Renal pelvis (tissue), 12 donors: ENCODE measurements around the gene CLEC2B. TPM values are rescaled to one million over a fixed set of nuclear protein-coding genes. Genes with fewer than 3 reads are reported as not detected.
"Not testable (repeated sequence)": the region's sequence is repeated elsewhere in the genome, so short reads cannot be mapped to it uniquely, and the experiment has no call there.

Source experiments
- DNase-seq: peaks from one replicate; pipeline ENCODE4 v3.0.0-alpha.2; 2013
- long read RNA-seq, 16 experiments: transcript quantifications; one replicate each; lab custom pipeline, GENCODE V29; 2026
- polyA plus RNA-seq, 3 donors: library from polyadenylated mRNA; unstranded; fragments of 120-200 nt; gene quantifications; one replicate each; pipeline ENCODE4 v1.2.1, GENCODE V29; 2013; ENCODE audit not compliant: insufficient read length in 3 of 3

The CLEC2B gene
- 1 to 10 TPM; 1.7 to 3.9 (median 2.3) TPM for polyA plus RNA-seq
- long read RNA-seq, donor 1, partial matches to known transcripts: 0 of 3 reads
- long read RNA-seq, donor 1, other reads (novel, unspliced or antisense): 0 of 3 reads
- long read RNA-seq, donor 2, partial matches to known transcripts: 0 of 3 reads
- long read RNA-seq, donor 2, other reads (novel, unspliced or antisense): 0 of 3 reads
- long read RNA-seq, donor 3, partial matches to known transcripts: 0 of 2 reads
- long read RNA-seq, donor 3, other reads (novel, unspliced or antisense): 0 of 2 reads
- long read RNA-seq, donor 4, partial matches to known transcripts: 0 of 4 reads
- long read RNA-seq, donor 4, other reads (novel, unspliced or antisense): 0 of 4 reads
- long read RNA-seq, donor 5, partial matches to known transcripts: 0 of 2 reads
- long read RNA-seq, donor 5, other reads (novel, unspliced or antisense): 0 of 2 reads
- long read RNA-seq, donor 6, partial matches to known transcripts: 0 of 3 reads
- long read RNA-seq, donor 6, other reads (novel, unspliced or antisense): 0 of 3 reads
- long read RNA-seq, donor 7, partial matches to known transcripts: 0 of 3 reads
- long read RNA-seq, donor 7, other reads (novel, unspliced or antisense): 0 of 3 reads
- long read RNA-seq, donor 8, partial matches to known transcripts: 0 of 1 reads
- long read RNA-seq, donor 8, other reads (novel, unspliced or antisense): 0 of 1 reads
- long read RNA-seq, donor 9, transcript CLEC2B-201 (5 exons, 1,700 nt): major isoform, 6 of 6 reads
- long read RNA-seq, donor 9, partial matches to known transcripts: 0 of 6 reads
- long read RNA-seq, donor 9, other reads (novel, unspliced or antisense): 0 of 6 reads
- long read RNA-seq, donor 10, partial matches to known transcripts: 0 of 2 reads
- long read RNA-seq, donor 10, other reads (novel, unspliced or antisense): 0 of 2 reads
- long read RNA-seq, donor 11, partial matches to known transcripts: 0 of 2 reads
- long read RNA-seq, donor 11, other reads (novel, unspliced or antisense): 0 of 2 reads
- long read RNA-seq, donor 12, transcript CLEC2B-201 (5 exons, 1,700 nt): major isoform, 5 of 6 reads
- long read RNA-seq, donor 12, partial matches to known transcripts: 0 of 6 reads
- long read RNA-seq, donor 12, other reads (novel, unspliced or antisense): 0 of 6 reads
- long read RNA-seq, donor 13, partial matches to known transcripts: 0 of 2 reads
- long read RNA-seq, donor 13, other reads (novel, unspliced or antisense): 0 of 2 reads
- long read RNA-seq, donor 14: 0 reads
- long read RNA-seq, donor 15, partial matches to known transcripts: 0 of 3 reads
- long read RNA-seq, donor 15, other reads (novel, unspliced or antisense): 0 of 3 reads
- long read RNA-seq, donor 16, partial matches to known transcripts: 0 of 3 reads
- long read RNA-seq, donor 16, other reads (novel, unspliced or antisense): 0 of 3 reads

DNA sequence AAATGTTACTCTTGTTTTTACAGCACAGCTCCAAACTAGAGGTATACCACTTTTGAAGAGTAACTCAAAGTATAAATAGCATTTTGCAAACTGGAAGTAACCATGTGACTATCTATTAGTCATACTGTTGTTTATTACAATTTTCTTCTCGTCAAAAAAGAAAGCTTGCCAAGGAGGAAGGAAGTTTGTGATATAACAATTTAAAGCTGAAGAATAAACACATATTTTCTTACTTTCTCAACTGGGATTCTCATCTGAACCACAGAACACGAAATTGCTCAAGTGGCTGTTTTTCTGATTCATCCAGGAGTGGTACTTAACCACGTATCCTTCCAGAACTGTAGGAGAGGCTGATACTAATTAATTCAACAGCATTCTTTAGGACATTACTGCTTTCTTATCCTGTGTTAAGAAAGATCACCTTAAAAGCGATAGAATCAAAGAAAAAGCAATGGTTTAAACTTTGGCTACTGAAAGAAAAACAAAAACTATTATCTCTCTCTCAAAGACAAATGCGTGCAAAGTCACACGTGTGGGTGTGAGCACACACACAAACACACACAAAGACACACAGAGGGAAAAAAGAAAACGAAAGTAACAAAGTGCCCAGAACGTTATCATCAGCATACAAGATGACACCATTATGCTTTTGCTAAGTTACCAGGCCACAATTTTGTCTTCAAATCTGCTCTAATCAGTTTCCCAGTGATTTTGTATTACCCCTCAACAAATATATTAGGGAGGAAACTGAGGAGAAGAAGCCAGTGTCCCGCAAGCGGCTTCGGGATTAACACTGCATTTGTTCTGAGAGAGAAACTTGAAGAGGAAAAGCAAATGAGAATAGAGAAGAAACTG lies at the start of gene CLEC2B:
CLEC2B (minus strand) TSS at position 48 of the 855 bp plus-strand sequence.
- DNase-seq: no peak

- DNase-seq: no peak
These were observed 42.6 kb upstream of the CLEC2B start for GRCh38 chr12:9911708-9912107.

GRCh38 chr12:9910716-9911421 lies 41.7 kb upstream of the CLEC2B start:
- DNase-seq: no peak

- DNase-seq: no peak
These were observed 40.6 kb upstream of the CLEC2B start for GRCh38 chr12:9909724-9910123.

- no peak for DNase-seq
These were observed 39.2 kb upstream of the CLEC2B start for GRCh38 chr12:9908350-9908749.

DNA sequence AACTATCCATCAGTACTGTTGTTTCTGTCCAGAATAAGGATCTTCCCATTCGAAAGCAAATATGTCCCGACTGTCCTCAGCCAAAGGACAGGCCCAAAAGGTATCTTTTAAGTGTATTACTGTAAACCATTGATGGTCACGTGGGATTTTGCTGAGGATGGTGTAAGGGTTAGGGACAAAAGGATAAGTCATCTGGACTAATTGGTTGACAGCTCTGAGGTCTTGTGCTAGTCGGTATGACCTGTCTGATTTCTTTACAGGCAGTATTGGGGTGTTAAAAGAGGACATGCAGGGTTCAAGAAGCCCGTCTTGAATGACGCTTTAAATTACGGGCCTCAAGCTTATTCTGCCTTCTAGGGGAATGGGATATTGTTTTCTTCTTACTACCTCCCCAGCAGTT lies 38.6 kb upstream of the CLEC2B start:
- no peak for DNase-seq

DNA sequence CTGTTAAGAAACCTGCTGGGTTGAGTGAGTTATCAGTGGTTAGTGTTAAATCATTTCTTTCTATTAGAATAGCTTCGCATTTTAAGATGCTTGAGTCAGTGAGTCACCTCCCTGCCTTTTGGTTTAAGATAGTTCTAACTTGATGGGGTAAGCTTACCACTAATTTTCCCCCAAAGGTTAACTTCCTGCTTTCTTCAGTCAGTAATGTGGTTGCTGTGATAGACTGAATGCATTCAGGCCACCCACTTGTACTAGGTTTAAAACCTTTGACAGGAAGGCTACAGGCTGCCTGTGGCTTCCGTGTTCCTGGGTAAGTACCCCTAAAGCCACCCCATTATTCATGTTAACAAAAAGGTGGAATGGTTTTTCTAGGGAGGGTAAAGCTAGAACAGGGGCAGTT lies 37.7 kb upstream of the CLEC2B start:
- no peak for DNase-seq

- DNase-seq: no peak
These were observed 33.5 kb upstream of the CLEC2B start for GRCh38 chr12:9902539-9903228.

DNA sequence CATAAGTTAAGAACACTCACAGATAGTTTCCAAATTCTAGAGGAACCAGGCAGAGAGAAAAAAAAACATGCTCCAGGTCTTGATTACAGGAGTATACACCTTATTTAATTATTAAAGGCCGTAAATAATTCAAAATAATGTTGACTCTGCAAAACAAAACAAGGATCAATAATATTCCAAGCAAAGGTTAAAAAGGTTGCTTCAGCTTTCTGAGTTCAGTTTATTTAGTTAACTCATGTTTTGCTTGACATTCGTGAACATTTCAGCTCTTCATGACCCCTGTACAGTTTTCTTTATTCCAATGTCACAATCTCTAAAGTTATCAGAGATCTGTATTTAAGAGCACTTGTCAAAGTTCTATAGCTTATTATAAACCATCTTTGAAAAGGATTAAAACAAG lies 31.8 kb upstream of the CLEC2B start:
- DNase-seq: no peak

DNA sequence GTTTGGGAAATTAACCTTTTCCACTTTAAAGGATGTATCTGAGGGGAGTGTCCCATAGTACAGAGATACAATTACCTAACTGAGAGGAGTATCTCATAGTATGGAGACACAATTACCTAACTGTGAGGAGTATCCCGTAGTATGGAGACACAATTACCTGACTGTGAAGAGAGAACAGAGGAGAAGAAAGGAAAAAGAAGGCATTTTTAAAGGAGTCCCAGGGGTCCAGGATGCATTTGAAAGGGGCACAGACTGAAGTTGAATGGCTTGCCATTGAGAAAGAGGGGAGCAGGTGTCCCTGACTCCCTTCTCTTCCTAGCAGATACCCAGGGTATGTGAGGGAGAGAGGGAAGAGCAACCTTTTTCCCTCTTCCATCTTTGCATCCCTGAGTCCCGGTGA lies 30.1 kb upstream of the CLEC2B start:
- no peak for DNase-seq

- DNase-seq: no peak
These were observed 28.4 kb upstream of the CLEC2B start for GRCh38 chr12:9897535-9897934.

- no peak for DNase-seq
These were observed 26.2 kb upstream of the CLEC2B start for GRCh38 chr12:9895215-9895971.

- DNase-seq: no peak
These were observed 19.6 kb upstream of the CLEC2B start for GRCh38 chr12:9888665-9889273.

- no peak for DNase-seq
These were observed 14.0 kb upstream of the CLEC2B start for GRCh38 chr12:9883175-9883574.

DNA sequence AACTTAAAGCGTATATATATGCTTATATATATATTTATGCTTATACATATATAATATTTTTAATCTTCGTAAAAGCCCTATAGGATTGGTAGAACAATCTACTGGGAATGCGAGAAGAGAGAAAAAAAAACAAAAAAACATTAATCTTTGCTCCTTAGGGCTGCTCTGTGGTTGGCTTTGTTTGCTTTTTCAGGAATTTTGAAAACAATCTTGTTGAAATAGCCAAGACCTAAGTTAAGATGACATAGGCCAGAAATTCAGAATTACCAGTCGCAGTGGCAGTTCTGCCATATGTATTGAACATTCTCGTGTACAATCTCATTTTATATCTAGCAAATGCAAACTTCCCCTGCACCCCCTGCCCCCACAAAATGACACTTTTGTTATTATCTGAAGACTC lies 12.8 kb upstream of the CLEC2B start:
- DNase-seq: no peak

- no peak for DNase-seq
These were observed 12.1 kb upstream of the CLEC2B start, which contains the start of gene KLRF2 for GRCh38 chr12:9881246-9881645. Gene KLRF2 (plus strand): TSS chr12:9881489. CDS start chr12:9881596, 107 bp downstream.

- DNase-seq: no peak
These were observed 11.5 kb upstream of the CLEC2B start for GRCh38 chr12:9880532-9881078.

DNA sequence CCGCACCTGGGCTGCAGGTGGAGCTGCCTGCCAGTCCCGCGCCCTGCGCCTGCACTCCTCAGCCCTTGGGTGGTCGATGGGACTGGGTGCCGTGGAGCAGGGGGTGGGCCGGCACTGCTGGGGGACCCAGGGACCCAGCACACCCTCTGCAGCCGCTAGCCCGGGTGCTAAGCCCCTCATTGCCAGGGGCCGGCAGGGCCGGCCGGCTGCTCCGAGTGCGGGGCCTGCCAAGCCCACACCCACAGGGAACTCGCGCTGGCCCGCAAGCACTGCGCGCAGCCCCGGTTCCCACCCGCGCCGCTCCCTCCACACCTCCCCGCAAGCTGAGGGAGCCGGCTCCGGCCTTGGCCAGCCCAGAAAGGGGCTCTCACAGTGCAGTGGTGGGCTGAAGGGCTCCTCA lies 7.0 kb upstream of the CLEC2B start:
- not testable (repeated sequence) for DNase-seq
